Mucosa of gallbladder (tissue), 1 donor: Measurements from ENCODE around the gene ADAMTS7. TPM values are rescaled to one million over a fixed set of nuclear protein-coding genes. Genes with fewer than 3 reads are reported as not detected.
"Not testable (repeated sequence)": the region's sequence is repeated elsewhere in the genome, so short reads cannot be mapped to it uniquely, and the experiment has no call there.

Source experiments
- DNase-seq: peaks from one replicate; pipeline ENCODE4 v3.0.0-alpha.2; 2020; ENCODE audit warnings: low spot score
- total RNA-seq: library from RNA; stranded (reverse); gene quantifications from one replicate; pipeline ENCODE4 v1.2.1, GENCODE V29; 2021
- donor health status: DM: no; HTN: no; CAD: no.

Gene ADAMTS7
- total RNA-seq, 1 donor from 2014 or later, result 13.8 TPM

DNA sequence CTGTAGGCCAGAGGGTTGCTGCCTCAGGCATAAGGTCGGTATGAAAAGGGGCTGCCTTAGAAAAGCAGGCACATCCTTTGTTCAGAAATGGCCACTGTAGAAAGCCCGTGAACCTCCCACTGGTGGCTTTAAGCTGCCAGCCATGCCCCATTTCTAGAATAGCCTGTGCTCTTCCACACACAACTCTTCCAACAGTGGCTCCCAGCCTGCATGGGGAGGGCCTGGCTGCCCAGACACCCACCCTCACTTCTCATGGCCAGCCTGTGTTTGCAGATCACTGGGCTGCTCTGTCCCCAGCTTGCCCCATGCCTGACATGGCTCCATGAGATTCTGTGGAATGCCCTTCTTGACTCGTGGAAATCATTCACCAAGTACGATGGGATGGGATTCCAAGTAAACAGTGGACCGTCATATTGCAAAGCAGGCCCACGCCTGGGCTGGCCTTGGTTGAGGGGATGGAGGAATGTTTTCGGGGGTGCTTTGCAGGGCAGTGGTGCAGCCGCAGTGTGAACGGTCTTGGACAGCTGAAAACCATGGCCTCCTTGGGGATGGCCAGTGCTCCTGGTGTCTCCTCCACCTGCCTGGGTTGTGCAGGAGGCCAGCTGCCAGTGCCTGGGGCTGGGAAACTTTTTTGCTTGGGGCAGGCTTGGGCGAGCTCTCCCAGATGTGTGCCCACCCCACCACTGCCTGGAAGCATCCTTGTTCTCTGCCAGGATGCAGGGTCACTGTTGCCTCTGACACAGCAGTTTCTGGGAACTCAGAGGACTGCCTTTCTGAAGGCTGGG, 57.3 kb downstream of the ADAMTS7 start:
- not testable (repeated sequence) for DNase-seq

- not testable (repeated sequence) for DNase-seq
These were observed 58.0 kb downstream of the ADAMTS7 start for GRCh38 chr15:78753359-78753659.

DNA sequence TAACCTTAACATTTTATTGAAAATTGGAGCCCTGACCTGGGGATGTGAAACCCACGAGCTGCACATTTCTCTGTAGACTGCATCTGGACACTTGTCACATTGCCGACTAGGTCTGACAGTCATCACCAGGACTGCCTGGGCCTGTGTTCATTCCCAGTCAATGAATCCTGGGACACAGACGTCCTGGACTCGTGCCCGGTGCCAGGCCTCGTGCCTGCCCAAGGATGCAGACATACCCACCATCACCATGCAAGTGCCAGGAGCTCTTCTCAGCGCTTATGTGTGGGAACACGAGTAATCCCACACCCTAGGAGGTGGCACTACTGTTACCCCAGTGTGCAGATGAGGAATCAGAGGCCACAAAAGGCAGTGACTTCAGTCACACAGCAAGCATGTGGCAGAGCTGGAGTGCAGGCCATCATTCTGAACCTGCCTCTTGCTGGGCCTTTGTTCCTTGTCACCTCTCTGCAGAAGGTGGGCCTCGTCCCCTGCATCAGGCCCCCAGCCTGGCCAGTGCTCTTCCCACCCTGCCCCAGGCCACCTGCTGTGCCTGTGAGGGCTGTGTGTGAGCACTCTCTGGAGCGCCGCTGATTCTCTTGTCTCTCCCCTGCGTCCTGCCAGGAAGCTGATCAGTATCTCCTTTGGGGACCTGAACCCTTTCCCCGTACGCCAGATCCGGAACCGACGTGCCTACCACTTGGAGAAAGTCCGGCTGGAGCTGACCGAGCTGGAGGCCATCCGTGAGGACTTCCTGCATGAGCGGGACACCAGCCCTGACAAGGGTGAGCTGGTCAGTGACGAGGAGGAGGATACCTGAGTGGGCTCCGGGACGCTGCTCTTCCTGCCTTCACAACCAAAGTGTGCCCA, 58.5 kb downstream of the ADAMTS7 start:
- no peak for DNase-seq

DNA sequence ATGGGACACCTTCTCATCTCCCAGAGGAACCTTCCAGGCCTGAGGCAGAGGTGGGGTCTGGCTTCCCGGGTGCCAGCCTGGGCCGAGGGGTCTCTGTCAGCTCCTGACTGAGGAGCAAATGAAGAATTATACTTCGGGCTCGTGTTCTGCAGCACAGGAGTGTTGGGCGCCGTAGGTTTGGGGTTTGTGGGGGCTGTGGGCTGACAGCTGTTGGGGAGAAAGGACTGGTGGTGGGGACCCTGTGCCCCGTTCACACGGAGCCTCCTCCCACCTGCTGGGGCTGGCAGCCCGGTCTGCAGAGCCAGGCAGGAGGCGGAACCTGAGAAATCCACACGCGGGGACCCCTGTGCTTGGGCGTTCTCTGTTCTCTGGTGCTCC, 59.7 kb downstream of the ADAMTS7 start:
- no peak for DNase-seq

- peak; percentile 90 for DNase-seq
These were observed 60.2 kb downstream of the ADAMTS7 start for GRCh38 chr15:78750974-78751601.

DNA sequence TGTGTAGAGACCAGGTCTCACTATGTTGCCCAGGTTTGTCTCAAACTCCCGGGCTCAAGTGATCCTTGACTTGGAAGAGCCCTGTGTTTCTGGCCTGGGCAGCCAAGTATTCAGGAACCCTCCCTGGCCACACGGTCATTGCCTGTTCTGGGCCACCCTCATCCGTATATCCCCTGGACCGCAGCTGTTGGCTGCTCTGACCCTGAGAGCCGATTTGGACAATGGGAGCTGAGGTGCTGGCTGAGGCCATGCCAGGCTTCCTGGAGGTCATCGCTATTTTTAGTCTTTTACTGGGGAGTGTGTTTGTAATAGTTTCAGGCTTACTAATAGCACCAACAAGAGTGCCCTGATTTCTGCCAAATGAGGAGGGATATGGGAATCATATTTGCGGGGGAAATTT, 60.7 kb downstream of the ADAMTS7 start:
- no peak for DNase-seq

DNA sequence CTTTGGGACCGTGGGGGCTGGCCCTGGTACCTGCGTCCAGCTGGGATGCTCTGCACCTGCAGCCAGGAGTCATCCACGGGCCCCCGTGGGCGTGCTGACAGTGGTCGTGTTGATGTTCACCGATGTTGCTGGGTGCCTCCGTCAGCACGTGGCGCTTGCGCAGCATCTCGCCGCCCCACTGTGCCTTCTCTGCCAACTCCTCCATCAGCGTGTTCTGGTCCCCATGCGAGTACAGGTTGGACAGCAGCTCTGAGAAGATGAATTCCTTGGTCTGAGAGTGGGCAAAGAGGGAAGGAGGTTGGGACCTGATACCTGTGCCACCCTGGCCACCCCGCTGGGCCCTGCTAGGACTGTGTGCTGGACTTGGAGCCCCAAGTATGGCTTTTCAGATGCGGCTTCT, 61.4 kb downstream of the ADAMTS7 start:
- DNase-seq, result no peak

DNA sequence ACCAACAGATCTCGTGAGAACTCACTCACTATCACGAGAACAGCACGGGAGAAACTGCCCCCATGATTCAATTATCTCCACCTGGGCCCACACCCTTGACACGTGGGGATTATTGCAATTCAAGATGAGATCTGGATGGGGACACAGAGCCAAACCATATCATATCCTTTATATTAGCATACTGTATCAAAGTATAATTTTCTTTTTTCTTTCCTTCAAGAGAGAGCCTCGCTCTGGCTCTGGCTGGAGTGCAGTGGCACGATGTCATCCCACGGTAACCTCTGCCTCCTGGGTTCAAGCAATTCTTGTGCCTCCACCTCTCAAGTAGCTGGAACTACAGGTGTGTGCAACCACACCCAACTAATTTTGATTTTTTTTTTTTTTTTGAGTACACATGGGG, 63.4 kb downstream of the ADAMTS7 start:
- not testable (repeated sequence) for DNase-seq

- not testable (repeated sequence) for DNase-seq
These were observed 69.6 kb downstream of the ADAMTS7 start for GRCh38 chr15:78741674-78742073.

GRCh38 chr15:78740904-78741274, 70.4 kb downstream of the ADAMTS7 start:
- DNase-seq, result no peak

DNA sequence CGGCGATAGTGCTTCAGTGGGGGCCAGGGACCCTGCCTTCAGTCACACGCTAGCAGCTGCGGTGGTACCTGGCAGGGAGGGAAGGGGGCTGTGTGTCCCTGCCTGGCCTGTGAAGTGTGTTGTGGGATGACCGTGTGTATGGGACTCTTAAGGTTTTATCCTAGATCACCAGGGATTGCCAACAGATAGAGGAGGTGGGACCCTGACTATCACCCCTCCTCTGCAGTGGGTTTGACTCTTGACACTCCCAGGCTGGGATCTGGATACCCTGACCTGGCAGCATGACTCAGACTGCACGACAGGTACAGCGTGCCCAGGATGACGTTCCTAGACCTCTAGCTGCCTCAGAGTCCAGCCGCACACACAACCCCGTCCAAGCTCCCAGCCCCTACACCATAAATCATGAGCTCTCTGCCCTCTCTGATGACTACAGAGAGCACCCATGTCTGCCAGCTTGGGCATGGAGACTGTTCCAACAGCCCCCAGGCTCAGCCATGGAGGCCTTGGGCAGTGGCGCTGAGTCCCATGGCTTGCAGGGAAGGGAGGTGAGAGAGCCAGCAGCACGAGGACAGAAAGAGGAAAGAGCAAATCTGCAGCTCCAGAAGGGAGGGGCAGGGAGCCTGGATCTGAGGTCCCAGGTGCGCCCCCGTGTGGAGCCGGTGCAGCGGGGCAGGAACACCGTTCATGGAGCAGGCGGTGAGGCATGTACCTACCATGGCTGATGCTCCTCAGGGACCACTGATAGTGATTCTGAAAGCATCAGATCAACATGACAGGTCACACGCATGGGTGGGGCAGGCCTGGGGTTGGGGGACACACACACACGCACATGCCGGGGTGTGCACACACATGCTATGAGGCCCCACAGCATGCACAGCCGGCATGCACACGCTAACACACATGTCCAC, 71.0 kb downstream of the ADAMTS7 start:
- peak; percentile 51 for DNase-seq

DNA sequence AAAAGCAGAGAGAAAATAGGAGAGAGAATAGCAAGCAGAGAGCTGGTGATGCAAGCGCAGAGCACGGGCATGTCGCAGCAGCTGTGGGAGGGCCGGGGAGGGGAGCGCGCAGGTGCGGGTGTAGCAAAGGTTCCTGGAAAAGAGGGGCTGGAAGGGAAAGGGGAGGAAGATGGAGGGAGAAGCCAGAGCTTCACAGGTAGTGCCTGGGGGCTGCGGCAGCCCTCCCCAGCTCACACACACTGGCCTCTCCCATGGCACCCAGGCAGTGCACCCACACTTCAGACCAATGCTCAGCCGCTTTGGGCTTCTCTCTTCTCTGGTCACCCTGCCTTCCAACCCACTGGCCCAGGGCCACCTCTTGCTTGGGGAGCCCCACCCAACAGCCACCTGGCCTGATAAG, 72.1 kb downstream of the ADAMTS7 start:
- peak; percentile 2 for DNase-seq

DNA sequence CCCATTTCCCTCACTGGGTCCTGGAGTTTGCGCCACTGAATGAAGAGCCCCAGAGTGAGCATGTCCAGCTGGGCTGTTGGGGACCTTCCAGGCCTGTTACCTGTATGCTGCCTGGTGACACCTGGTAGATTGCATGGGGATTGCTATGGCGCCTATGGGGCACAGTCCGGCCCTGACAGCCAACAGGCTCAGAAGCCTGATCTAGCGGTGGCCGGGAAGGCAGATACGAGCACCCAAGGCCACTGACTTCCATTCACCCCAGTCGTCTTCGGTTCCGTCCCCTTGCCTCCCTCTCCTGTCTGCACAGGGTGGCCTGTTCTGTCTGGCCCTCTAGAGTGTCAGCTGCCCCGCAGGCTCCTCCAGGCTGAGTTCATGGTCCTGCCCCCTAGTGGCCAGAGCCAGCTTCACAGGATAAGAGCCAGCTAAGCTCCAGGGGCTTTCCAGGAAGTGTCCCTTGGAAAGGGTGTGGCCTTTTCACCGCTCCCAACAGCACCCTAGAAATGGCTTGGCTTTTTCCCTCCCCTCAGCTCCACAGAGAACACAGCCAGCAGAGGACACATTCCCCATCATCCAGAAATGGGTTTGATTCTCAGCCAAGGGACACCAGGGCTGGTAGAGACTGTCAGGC, 73.2 kb downstream of the ADAMTS7 start:
- DNase-seq, result peak; percentile 9

DNA sequence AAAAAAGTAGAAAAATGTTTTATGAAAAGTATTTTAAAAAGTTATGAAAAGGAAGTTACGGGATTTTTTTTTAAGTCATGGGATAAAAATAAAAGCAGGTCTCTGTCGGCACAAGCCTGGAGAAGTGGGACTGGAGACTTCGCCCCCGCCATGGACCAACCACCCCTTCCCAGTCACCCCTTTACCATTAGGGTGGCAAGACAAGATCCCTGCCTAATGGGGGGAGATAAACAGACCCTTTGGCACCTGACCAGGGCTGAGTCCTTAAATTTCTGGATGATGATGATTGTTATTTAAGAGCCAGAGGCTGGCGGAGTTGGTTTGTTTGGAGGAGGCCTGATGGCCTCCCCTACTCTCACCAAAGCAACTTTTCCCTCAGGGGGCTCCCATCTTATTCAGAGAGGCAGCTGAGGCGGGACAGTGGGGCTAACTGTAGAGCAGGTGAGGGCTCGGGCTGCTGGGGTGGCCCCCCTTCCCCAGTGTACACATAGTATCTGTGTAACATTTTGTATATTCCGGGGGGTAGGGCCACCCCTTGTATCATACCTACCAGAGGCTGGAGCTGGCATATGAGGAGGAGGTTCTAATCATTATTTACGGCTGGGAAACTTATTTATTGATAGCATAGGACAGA, 74.0 kb downstream of the ADAMTS7 start:
- DNase-seq, result peak; percentile 6

GRCh38 chr15:78736286-78736685, 75.0 kb downstream of the ADAMTS7 start:
- DNase-seq, result not testable (repeated sequence)

DNA sequence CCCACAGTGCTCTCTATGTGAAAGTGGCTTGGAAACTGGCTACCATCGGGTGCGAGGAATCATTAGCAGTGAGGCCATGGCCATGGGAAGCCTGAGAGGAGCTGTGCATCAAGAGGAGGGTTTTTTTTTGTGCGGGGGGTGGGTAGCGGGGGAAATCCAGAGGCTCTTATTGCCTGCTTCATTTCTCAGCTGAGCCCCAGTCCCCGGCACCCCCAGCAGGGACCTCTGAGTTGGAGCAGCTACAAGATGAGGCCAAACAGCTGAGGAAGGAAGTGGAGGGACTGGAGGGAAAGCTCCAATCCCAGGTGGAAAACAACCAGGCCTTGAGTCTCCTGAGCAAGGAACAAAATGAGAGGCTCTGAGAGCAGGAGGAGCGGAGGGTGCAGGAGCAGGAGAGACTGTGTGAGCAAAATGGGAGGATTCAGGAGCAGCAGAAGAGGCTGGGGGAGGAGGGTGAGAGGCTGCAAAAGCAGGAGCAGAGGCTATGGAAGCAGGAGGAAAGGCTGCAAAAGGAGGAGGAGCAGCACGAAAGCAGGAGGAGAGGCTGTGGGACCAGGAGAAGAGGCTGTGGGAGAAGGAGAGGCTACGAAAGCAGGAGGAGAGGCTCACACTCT, 76.7 kb downstream of the ADAMTS7 start:
- DNase-seq, result no peak

DNA sequence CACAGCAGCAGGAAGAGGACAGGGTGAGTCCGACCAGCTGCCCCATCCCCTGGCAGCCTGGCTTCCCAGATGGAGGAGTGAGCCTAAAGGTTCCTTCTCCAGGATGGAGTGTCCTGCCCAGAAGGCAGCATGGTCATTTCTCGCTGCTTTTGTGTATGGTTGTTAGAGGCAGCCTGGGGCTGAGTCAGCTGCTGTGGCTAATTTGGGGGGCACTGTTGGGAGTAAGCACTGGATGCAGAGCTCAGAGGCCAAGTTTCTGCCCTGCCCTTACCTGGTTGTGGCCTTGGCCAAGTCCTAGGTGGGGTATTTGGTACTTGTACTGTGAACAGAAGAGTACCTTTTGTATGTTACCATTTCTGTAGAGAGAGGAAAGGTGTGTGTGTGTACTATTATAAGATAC, 78.6 kb downstream of the ADAMTS7 start:
- no peak for DNase-seq

DNA sequence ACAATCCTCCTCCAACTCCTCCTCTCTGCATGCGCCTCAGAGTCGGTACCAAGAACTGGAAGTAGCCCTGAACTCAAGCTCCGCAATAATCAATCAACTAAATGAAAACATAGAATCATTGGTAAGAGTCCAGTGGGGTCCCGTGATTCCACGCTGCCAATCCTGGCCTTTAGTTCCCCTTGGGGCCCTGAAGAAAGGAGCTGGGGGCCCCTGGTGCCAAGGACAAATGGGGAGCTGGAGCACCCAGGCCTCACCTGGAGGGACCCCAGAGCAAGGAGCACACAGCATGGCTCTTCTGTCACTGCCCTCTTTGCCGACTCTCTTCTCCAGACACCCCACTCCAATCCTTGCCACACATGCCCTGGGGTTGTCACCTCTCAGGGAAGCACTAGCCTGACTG, 80.3 kb downstream of the ADAMTS7 start:
- no peak for DNase-seq

- not testable (repeated sequence) for DNase-seq
These were observed 82.8 kb downstream of the ADAMTS7 start for GRCh38 chr15:78728427-78728826.

GRCh38 chr15:78727561-78727960, 83.7 kb downstream of the ADAMTS7 start:
- DNase-seq, result no peak
